ENCODE data around the gene EEFSEC. TPM values are rescaled to one million over a fixed set of nuclear protein-coding genes. Genes with fewer than 3 reads are reported as not detected.

Gene EEFSEC
- total and polyA plus RNA-seq, 2 experiments from 2014 or later: 4.9 to 18.7 TPM

DNA sequence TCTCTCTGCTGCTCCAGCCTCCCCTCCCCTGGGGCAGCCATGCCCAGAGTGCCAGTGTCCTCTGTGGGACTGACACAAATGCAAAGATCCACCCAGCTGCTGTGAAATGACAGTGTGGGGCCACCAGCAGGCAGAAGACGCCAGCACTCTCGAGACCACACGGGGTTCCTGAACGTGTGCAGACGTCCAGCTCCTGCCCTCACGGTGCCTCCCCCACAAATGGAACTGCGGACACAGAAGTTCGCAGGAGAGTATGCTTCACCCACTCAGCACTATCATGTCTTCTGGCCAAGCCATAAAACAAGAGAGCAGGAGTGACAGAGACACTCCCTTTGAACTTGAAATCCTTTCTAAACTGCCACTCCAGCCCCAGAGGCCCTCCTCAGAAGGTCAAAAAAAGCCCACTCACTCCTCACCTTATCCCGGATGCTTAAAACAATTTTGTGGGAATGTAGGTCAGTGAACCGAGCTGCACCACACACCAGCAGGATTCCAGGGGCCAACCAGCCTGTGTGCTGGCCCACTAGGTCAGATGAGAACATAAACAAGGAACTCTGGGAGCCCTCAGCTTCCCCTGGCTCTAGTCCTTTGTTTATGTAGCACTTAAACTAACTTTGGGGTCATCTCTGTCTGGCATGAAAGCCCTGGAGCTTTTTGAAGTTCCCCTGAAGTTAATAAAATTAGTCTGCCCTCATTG lies 200.9 kb downstream of the EEFSEC start:
- Histone ChIP-seq H2AFZ (no peak overlapping the region), H3K4me2 (ENCODE audit: unreplicated experiment) (no peak overlapping the region), H3K79me2 (ENCODE audit: insufficient read depth) (no peaks in the 10 kb centered on the region), H3K27me3 (replicated peaks; ENCODE audit: insufficient read depth) (no peaks in the 10 kb centered on the region), H3K9ac (no peak overlapping the region), H3K36me3 (ENCODE audit: low read depth) (no peaks in the 10 kb centered on the region), H4K20me1 (ENCODE audit: insufficient read depth) (no peaks in the 10 kb centered on the region), H3K4me1 (ENCODE audit: insufficient read depth) (no peaks in the 10 kb centered on the region), H3K4me3 (no peak overlapping the region), H3K9me2 (ENCODE audit: insufficient read depth) (no peaks in the 10 kb centered on the region), H3K9me3 (ENCODE audit: low read depth) (no peaks in the 10 kb centered on the region), H3F3A (ENCODE audit: insufficient read depth) (no peaks in the 10 kb centered on the region), H3K27ac (no peak overlapping the region)
- 88 to 89% methylated on average over 10 of the region's 10 CpGs for WGBS, 2 experiments (ENCODE audit: low coverage in 1 of 2, low lambda C conversion rate in 2 of 2, missing lambda C conversion rate in 2 of 2)
- in situ Hi-C loops (cut with MboI): no loop called here
- no peak for DNase-seq
- TF ChIP-seq EZH2 (IDR thresholded peaks at IDR 0.05; ENCODE audit: insufficient read depth, poor library complexity, severe bottlenecking) (no peak), EZH2phosphoT487 (IDR thresholded peaks at IDR 0.05; ENCODE audit: insufficient read depth, low read depth) (no peak)

DNA sequence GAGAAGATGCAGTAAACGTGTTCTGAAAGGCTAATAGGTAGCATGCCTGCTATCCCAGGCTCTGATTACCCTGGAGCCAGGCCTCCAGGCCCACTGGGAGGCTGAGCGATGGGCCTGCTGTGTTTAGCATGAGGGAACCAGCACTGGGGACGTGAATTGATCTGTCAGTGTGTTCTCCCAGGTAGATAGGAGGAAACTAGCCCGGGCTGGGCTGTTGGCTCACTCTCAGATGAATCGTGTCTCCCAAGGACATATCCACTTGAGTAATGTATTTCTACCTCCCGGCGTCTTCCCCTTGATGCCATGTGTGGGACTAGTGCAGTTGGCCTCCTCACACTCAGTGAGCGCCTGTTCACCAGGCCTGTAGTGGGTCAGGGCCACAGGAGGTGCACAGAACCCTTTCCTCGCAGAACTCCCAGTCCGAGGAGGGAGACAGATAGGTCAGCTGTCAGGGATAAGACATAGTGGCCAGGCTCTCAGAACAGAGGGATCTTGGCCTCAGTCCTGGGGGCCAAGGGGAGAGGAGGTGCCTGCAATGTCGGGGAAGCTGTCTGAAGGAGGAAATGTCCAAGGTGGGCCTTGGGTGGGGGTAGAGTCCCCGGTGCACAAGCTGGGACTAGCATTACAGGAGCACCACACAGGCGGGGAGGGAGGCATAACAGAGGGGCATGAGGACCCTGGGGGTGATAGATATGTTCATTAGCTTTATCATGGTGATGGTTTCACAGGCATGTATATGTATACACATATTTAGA lies 201.7 kb downstream of the EEFSEC start:
- H3K27me3 ChIP-seq (replicated peaks; ENCODE audit: insufficient read depth): no peaks in the 10 kb centered on the region

GRCh38 chr3:128355543-128355919 lies 202.2 kb downstream of the EEFSEC start:
- H3K4me2 ChIP-seq (ENCODE audit: unreplicated experiment): no peak overlapping the region
- H3K4me1 ChIP-seq (ENCODE audit: insufficient read depth): no peaks in the 10 kb centered on the region
- WGBS, 2 experiments (ENCODE audit: low coverage in 1 of 2, low lambda C conversion rate in 2 of 2, missing lambda C conversion rate in 2 of 2): 78 to 83% methylated on average over 2 of the region's 2 CpGs
- no peaks in the 10 kb centered on the region for H3K79me2 ChIP-seq (ENCODE audit: insufficient read depth)
- H3K9me2 ChIP-seq (ENCODE audit: insufficient read depth): no peaks in the 10 kb centered on the region
- H2AFZ ChIP-seq: no peak overlapping the region
- DNase-seq: no peak
- no peaks in the 10 kb centered on the region for H3K27me3 ChIP-seq (replicated peaks; ENCODE audit: insufficient read depth)
- TF ChIP-seq EZH2phosphoT487 (IDR thresholded peaks at IDR 0.05; ENCODE audit: insufficient read depth, low read depth) (no peak), EZH2 (IDR thresholded peaks at IDR 0.05; ENCODE audit: insufficient read depth, poor library complexity, severe bottlenecking) (no peak)
- H3K36me3 ChIP-seq (ENCODE audit: low read depth): no peaks in the 10 kb centered on the region
- H3K9me3 ChIP-seq (ENCODE audit: low read depth): no peaks in the 10 kb centered on the region
- in situ Hi-C loops (cut with MboI): no loop called here
- H3K27ac ChIP-seq: no peak overlapping the region
- H3K9ac ChIP-seq: no peak overlapping the region
- H4K20me1 ChIP-seq (ENCODE audit: insufficient read depth): no peaks in the 10 kb centered on the region
- no peak overlapping the region for H3K4me3 ChIP-seq
- H3F3A ChIP-seq (ENCODE audit: insufficient read depth): no peaks in the 10 kb centered on the region

More for the DNA sequence above, 201.7 kb downstream of the EEFSEC start:
- Histone ChIP-seq H3K9ac (no peak overlapping the region), H3K9me2 (ENCODE audit: insufficient read depth) (no peaks in the 10 kb centered on the region), H3K4me2 (ENCODE audit: unreplicated experiment) (no peak overlapping the region), H3K79me2 (ENCODE audit: insufficient read depth) (no peaks in the 10 kb centered on the region), H2AFZ (no peak overlapping the region), H3F3A (ENCODE audit: insufficient read depth) (no peaks in the 10 kb centered on the region), H4K20me1 (ENCODE audit: insufficient read depth) (no peaks in the 10 kb centered on the region), H3K27ac (no peak overlapping the region), H3K4me1 (ENCODE audit: insufficient read depth) (no peaks in the 10 kb centered on the region), H3K4me3 (no peak overlapping the region), H3K36me3 (ENCODE audit: low read depth) (no peaks in the 10 kb centered on the region), H3K9me3 (ENCODE audit: low read depth) (no peaks in the 10 kb centered on the region)
- 83 to 87% methylated on average over 13 of the region's 13 CpGs for WGBS, 2 experiments (ENCODE audit: low coverage in 1 of 2, low lambda C conversion rate in 2 of 2, missing lambda C conversion rate in 2 of 2)
- no peak for DNase-seq
- in situ Hi-C loops (cut with MboI): no loop called here
- TF ChIP-seq EZH2 (IDR thresholded peaks at IDR 0.05; ENCODE audit: insufficient read depth, poor library complexity, severe bottlenecking): no peak
- no peak for TF ChIP-seq EZH2phosphoT487 (IDR thresholded peaks at IDR 0.05; ENCODE audit: insufficient read depth, low read depth)

DNA sequence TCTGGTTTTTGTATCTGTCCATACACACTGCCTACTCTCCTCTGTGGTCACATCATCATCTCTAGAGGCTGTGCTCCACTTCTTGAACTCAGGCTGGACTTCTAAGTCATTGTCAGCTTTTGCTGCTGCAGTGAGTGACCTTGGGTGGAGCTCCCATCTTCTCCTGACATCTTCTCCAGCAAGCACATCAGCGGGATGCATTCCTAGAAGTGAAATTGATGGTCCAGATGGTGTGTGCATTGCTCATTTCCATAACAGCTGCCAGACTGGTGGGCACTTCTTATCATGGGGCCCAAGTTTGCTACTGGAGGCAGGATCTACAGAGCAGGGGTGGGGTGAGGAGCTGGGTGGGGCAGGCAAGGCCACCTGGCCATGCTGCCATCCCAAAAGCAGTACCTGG lies 203.5 kb downstream of the EEFSEC start:
- H3K27ac ChIP-seq: no peak overlapping the region
- H3K4me3 ChIP-seq: no peak overlapping the region
- H4K20me1 ChIP-seq (ENCODE audit: insufficient read depth): no peaks in the 10 kb centered on the region
- in situ Hi-C loops (cut with MboI): no loop called here
- H3K9me3 ChIP-seq (ENCODE audit: low read depth): no peaks in the 10 kb centered on the region
- no peak overlapping the region for H2AFZ ChIP-seq
- no peaks in the 10 kb centered on the region for H3K27me3 ChIP-seq (replicated peaks; ENCODE audit: insufficient read depth)
- no peaks in the 10 kb centered on the region for H3K36me3 ChIP-seq (ENCODE audit: low read depth)
- 35 to 53% methylated on average over 1 of the region's 1 CpG for WGBS, 2 experiments (ENCODE audit: low coverage in 1 of 2, low lambda C conversion rate in 2 of 2, missing lambda C conversion rate in 2 of 2)
- no peaks in the 10 kb centered on the region for H3F3A ChIP-seq (ENCODE audit: insufficient read depth)
- H3K4me2 ChIP-seq (ENCODE audit: unreplicated experiment): no peak overlapping the region
- TF ChIP-seq EZH2phosphoT487 (IDR thresholded peaks at IDR 0.05; ENCODE audit: insufficient read depth, low read depth): no peak
- no peak for TF ChIP-seq EZH2 (IDR thresholded peaks at IDR 0.05; ENCODE audit: insufficient read depth, poor library complexity, severe bottlenecking)
- H3K9ac ChIP-seq: no peak overlapping the region
- H3K79me2 ChIP-seq (ENCODE audit: insufficient read depth): no peaks in the 10 kb centered on the region
- H3K9me2 ChIP-seq (ENCODE audit: insufficient read depth): no peaks in the 10 kb centered on the region
- H3K4me1 ChIP-seq (ENCODE audit: insufficient read depth): no peaks in the 10 kb centered on the region
- DNase-seq: no peak

Data from GM23248 (cell line).